ENCODE measurements around the gene RAB42. TPM values are rescaled to one million over a fixed set of nuclear protein-coding genes. Genes with fewer than 3 reads are reported as not detected.

Gene RAB42
- total and polyA plus RNA-seq, 9 of the 15 experiments (the other 6 are each of a cell fraction or from before 2014, with no cell fraction given), result 0.07 to 0.14 (median 0.12) TPM; not detected in 6

DNA sequence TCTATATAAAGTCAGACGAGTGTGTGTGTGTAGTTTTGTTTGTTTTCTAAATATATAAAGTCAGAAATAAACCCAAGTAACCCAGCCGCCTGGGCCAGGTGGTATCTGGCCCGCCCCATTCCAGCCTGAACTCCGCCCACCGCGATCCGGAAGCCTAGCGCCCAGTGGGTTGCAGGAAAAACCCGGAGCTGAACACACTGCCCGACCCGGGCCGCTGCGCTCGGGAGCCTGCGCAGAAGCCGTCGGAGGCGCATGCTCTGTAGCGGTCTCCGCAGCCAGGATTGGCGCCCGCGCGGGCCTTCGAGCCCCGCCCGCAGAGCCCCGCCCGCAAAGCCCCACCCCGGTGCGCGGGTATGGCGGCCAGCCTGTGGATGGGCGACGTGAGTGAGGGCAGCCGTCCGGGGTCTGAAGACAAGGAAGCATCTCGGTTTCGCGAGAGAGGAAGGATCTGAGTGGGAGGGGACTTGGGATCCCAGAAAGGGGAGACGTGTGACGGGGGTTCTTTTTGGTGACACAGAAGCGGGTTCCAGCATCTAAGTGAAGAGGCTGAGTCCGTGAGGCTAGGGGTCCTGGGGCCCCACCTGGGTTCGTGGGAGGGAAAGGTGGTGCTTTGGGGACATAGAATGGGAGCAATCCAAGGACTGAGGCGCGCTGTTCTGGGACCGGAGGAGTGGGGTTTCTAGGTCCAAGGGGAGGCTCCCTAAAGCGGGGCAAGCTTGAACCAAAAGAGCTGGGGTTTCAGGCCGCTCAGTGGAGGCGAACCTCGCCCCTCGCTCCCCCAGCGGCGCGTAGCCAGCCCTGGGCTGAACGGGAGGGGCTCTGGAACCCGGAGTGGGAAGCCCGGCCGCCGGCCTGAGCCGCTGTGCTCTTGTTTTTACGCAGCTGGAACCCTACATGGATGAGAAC is 39.1 kb upstream of the RAB42 start, which contains the start of gene TRNAU1AP (continued):
- TF ChIP-seq RAD51 (IDR thresholded peaks at IDR 0.05; ENCODE audit: borderline replicate concordance, low read depth), result no peak
- TF ChIP-seq HMG20A (CRISPR knock-in tag; conservative IDR thresholded peaks at IDR 0.05), result no peak
- TF ChIP-seq FUS (optimal IDR thresholded peaks at IDR 0.05; ENCODE audit: low read depth, low read length), result no peak
- TF ChIP-seq MAFG (tag; conservative IDR thresholded peaks at IDR 0.05), result no peak
- peak; percentile 98 for TF ChIP-seq RB1 (IDR thresholded peaks at IDR 0.05; ENCODE audit: low read depth)
- TF ChIP-seq ARID2 (IDR thresholded peaks at IDR 0.05), result 0 out of 2 replicates have a peak, but pooled peaks have one; percentile 33
- TF ChIP-seq CHAMP1 (IDR thresholded peaks at IDR 0.05), result no peak
- TF ChIP-seq ZBTB11 (CRISPR knock-in tag; IDR thresholded peaks at IDR 0.05), result 0 out of 6 replicates have a peak, but pooled peaks of 1 of the 3 experiments have one; percentile 20
- no peak for TF ChIP-seq CEBPB (tag; IDR thresholded peaks at IDR 0.05)
- no peak; the same call in 1 of the 2 replicates for TF ChIP-seq NR2C2 (CRISPR knock-in tag; IDR thresholded peaks at IDR 0.05)
- peak; percentile 65 for TF ChIP-seq NR2C2 (tag; IDR thresholded peaks at IDR 0.05)
- TF ChIP-seq, protein P1, sequence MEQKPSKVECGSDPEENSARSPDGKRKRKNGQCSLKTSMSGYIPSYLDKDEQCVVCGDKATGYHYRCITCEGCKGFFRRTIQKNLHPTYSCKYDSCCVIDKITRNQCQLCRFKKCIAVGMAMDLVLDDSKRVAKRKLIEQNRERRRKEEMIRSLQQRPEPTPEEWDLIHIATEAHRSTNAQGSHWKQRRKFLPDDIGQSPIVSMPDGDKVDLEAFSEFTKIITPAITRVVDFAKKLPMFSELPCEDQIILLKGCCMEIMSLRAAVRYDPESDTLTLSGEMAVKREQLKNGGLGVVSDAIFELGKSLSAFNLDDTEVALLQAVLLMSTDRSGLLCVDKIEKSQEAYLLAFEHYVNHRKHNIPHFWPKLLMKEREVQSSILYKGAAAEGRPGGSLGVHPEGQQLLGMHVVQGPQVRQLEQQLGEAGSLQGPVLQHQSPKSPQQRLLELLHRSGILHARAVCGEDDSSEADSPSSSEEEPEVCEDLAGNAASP (IDR thresholded peaks at IDR 0.05), result no peak
- TF ChIP-seq, protein P2, sequence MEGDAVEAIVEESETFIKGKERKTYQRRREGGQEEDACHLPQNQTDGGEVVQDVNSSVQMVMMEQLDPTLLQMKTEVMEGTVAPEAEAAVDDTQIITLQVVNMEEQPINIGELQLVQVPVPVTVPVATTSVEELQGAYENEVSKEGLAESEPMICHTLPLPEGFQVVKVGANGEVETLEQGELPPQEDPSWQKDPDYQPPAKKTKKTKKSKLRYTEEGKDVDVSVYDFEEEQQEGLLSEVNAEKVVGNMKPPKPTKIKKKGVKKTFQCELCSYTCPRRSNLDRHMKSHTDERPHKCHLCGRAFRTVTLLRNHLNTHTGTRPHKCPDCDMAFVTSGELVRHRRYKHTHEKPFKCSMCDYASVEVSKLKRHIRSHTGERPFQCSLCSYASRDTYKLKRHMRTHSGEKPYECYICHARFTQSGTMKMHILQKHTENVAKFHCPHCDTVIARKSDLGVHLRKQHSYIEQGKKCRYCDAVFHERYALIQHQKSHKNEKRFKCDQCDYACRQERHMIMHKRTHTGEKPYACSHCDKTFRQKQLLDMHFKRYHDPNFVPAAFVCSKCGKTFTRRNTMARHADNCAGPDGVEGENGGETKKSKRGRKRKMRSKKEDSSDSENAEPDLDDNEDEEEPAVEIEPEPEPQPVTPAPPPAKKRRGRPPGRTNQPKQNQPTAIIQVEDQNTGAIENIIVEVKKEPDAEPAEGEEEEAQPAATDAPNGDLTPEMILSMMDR (IDR thresholded peaks at IDR 0.05 in 2 of 3, conservative IDR thresholded peaks at IDR 0.05 in 1 of 3; ENCODE audit: insufficient read depth in 2 of 3, low read depth in 1 of 3, low read length in 3 of 3), result 0 out of 6 replicates have a peak, but pooled peaks of 1 of the 3 experiments have one; percentile 0
- peak in 1 of 2 experiments; percentile 82; a peak in 2 of 4 replicates for TF ChIP-seq HDAC1 (IDR thresholded peaks at IDR 0.05)
